Bone marrow (tissue), 2 donors: Measurements from ENCODE around the gene GRIN2A.

Experiments used
- DNase-seq, 2 donors: peaks; one replicate each; lab custom pipeline; 2025; lab: John Stamatoyannopoulos, UW

Gene GRIN2A

GRCh38 chr16:10182222-10183053, at the start of gene GRIN2A:
TSS of gene GRIN2A (minus strand) at chr16:10182428. CDS start at chr16:10180411, 2,017 bp downstream.
- no peak for DNase-seq

- no peak for DNase-seq
Measured at GRCh38 chr16:10231563-10231962, 49.3 kb upstream of the GRIN2A start.

GRCh38 chr16:10228779-10229178, 46.6 kb upstream of the GRIN2A start:
- no peak for DNase-seq

GRCh38 chr16:10226987-10227306, 44.7 kb upstream of the GRIN2A start:
- DNase-seq, result no peak

GRCh38 chr16:10226141-10226986, 44.1 kb upstream of the GRIN2A start:
- DNase-seq, result no peak

- DNase-seq, result no peak
Measured at GRCh38 chr16:10225653-10226052, 43.4 kb upstream of the GRIN2A start.

GRCh38 chr16:10224850-10225249, 42.6 kb upstream of the GRIN2A start:
- no peak for DNase-seq

- DNase-seq, result no peak
Measured at GRCh38 chr16:10220942-10221341, 38.7 kb upstream of the GRIN2A start.

- no peak for DNase-seq
Measured at GRCh38 chr16:10219742-10220141, 37.5 kb upstream of the GRIN2A start.

- no peak for DNase-seq
Measured at GRCh38 chr16:10218490-10219206, 36.4 kb upstream of the GRIN2A start.

- DNase-seq, result no peak
Measured at GRCh38 chr16:10213748-10214147, 31.5 kb upstream of the GRIN2A start.

GRCh38 chr16:10210944-10211343, 28.7 kb upstream of the GRIN2A start:
- DNase-seq, result no peak

GRCh38 chr16:10206865-10207264, 24.6 kb upstream of the GRIN2A start:
- DNase-seq, result no peak

- DNase-seq, result no peak
Measured at GRCh38 chr16:10206215-10206614, 24.0 kb upstream of the GRIN2A start.

GRCh38 chr16:10205688-10206087, 23.5 kb upstream of the GRIN2A start:
- DNase-seq, result no peak

- DNase-seq, result no peak
Measured at GRCh38 chr16:10202649-10203048, 20.4 kb upstream of the GRIN2A start.

- DNase-seq, result no peak
Measured at GRCh38 chr16:10200637-10201586, 18.7 kb upstream of the GRIN2A start.

- DNase-seq, result no peak
Measured at GRCh38 chr16:10196999-10197398, 14.8 kb upstream of the GRIN2A start.

- no peak for DNase-seq
Measured at GRCh38 chr16:10191096-10191495, 8.9 kb upstream of the GRIN2A start.

- DNase-seq, result no peak
Measured at GRCh38 chr16:10189861-10190390, 7.7 kb upstream of the GRIN2A start.

GRCh38 chr16:10188236-10188635, 6.0 kb upstream of the GRIN2A start:
- no peak for DNase-seq
